Measurements from ENCODE around the gene EXOC3L1. TPM values are rescaled to one million over a fixed set of nuclear protein-coding genes. Genes with fewer than 3 reads are reported as not detected.

EXOC3L1 gene
- total RNA-seq, 1 donor from 2014 or later = 0.45 TPM

- Histone ChIP-seq H3K27me3 (ENCODE audit: insufficient read depth, low read length) (no peaks in the 10 kb centered on the region), H3K4me1 (ENCODE audit: insufficient read depth, low read length) (peaks cover 15% of the 10 kb centered on the region), H3K9me3 (ENCODE audit: insufficient read depth, low read depth, low read length) (no peaks in the 10 kb centered on the region), H3K36me3 (ENCODE audit: insufficient read depth, low read length) (peaks cover 35% of the 10 kb centered on the region), H3K79me2 (ENCODE audit: insufficient read depth, low read length) (peaks cover 33% of the 10 kb centered on the region), H3K27ac (ENCODE audit: low read depth, low read length) (no peak overlapping the region), H4K20me1 (ENCODE audit: insufficient read depth, low read length) (peaks cover 62% of the 10 kb centered on the region), H2AFZ (ENCODE audit: low read depth, low read length) (no peak overlapping the region), H3K9ac (ENCODE audit: low read length) (no peak overlapping the region), H3K4me3 (ENCODE audit: insufficient read depth, low read depth, low read length) (no peak overlapping the region), H3K4me2 (ENCODE audit: low read length) (no peak overlapping the region)
- H3K27ac Mint-ChIP-seq (ENCODE audit: unreplicated experiment) = peak overlapping the region; percentile 53
- peaks cover 13% of the 10 kb centered on the region for H3K4me1 Mint-ChIP-seq (ENCODE audit: low read depth, unreplicated experiment)
- FAIRE-seq (no peak), DNase-seq (ENCODE audit: low read depth) (no peak)
- H3K4me3 Mint-ChIP-seq (ENCODE audit: unreplicated experiment) = no peak overlapping the region
- H3K36me3 Mint-ChIP-seq (ENCODE audit: low read depth, unreplicated experiment) = peaks cover 22% of the 10 kb centered on the region
- no peaks in the 10 kb centered on the region for H3K27me3 Mint-ChIP-seq (ENCODE audit: low read depth, unreplicated experiment)
- TF ChIP-seq EZH2 (IDR thresholded peaks at IDR 0.05; ENCODE audit: insufficient read depth, low read length) = no peak
- TF ChIP-seq CTCF (IDR thresholded peaks at IDR 0.05; ENCODE audit: insufficient read depth, low read depth, low read length) = no peak
- no peaks in the 10 kb centered on the region for H3K9me3 Mint-ChIP-seq (ENCODE audit: unreplicated experiment)
Measured at GRCh38 chr16:67197704-67198103, 7.8 kb upstream of the EXOC3L1 start.

- no peak overlapping the region for H2AFZ ChIP-seq (ENCODE audit: low read depth, low read length)
- no peaks in the 10 kb centered on the region for H3K27me3 ChIP-seq (ENCODE audit: insufficient read depth, low read length)
- H3K27me3 Mint-ChIP-seq (ENCODE audit: low read depth, unreplicated experiment) = no peaks in the 10 kb centered on the region
- no peak overlapping the region for H3K4me3 Mint-ChIP-seq (ENCODE audit: unreplicated experiment)
- DNase-seq (ENCODE audit: low read depth) (no peak), FAIRE-seq (no peak)
- no peak overlapping the region for H3K4me2 ChIP-seq (ENCODE audit: low read length)
- no peak overlapping the region for H3K4me3 ChIP-seq (ENCODE audit: insufficient read depth, low read depth, low read length)
- H3K4me1 Mint-ChIP-seq (ENCODE audit: low read depth, unreplicated experiment) = peaks cover 16% of the 10 kb centered on the region
- H3K9me3 Mint-ChIP-seq (ENCODE audit: unreplicated experiment) = no peaks in the 10 kb centered on the region
- H3K4me1 ChIP-seq (ENCODE audit: insufficient read depth, low read length) = peaks cover 15% of the 10 kb centered on the region
- no peak overlapping the region for H3K27ac ChIP-seq (ENCODE audit: low read depth, low read length)
- H3K9ac ChIP-seq (ENCODE audit: low read length) = no peak overlapping the region
- TF ChIP-seq CTCF (IDR thresholded peaks at IDR 0.05; ENCODE audit: insufficient read depth, low read depth, low read length) (no peak), EZH2 (IDR thresholded peaks at IDR 0.05; ENCODE audit: insufficient read depth, low read length) (no peak)
- H3K9me3 ChIP-seq (ENCODE audit: insufficient read depth, low read depth, low read length) = no peaks in the 10 kb centered on the region
- H4K20me1 ChIP-seq (ENCODE audit: insufficient read depth, low read length) = peaks cover 66% of the 10 kb centered on the region
- no peak overlapping the region for H3K27ac Mint-ChIP-seq (ENCODE audit: unreplicated experiment)
- peaks cover 40% of the 10 kb centered on the region for H3K79me2 ChIP-seq (ENCODE audit: insufficient read depth, low read length)
- peaks cover 35% of the 10 kb centered on the region for H3K36me3 ChIP-seq (ENCODE audit: insufficient read depth, low read length)
- H3K36me3 Mint-ChIP-seq (ENCODE audit: low read depth, unreplicated experiment) = peaks cover 22% of the 10 kb centered on the region
Measured at GRCh38 chr16:67196881-67197280, 6.9 kb upstream of the EXOC3L1 start.

GRCh38 chr16:67195676-67196075 is 5.7 kb upstream of the EXOC3L1 start:
- FAIRE-seq (no peak), DNase-seq (ENCODE audit: low read depth) (no peak)
- Mint-ChIP-seq H3K36me3 (ENCODE audit: low read depth, unreplicated experiment) (peaks cover 22% of the 10 kb centered on the region), H3K27ac (ENCODE audit: unreplicated experiment) (no peak overlapping the region), H3K27me3 (ENCODE audit: low read depth, unreplicated experiment) (no peaks in the 10 kb centered on the region), H3K4me3 (ENCODE audit: unreplicated experiment) (peak overlapping the region; percentile 5), H3K9me3 (ENCODE audit: unreplicated experiment) (no peaks in the 10 kb centered on the region), H3K4me1 (ENCODE audit: low read depth, unreplicated experiment) (peaks cover 16% of the 10 kb centered on the region)
- Histone ChIP-seq H3K36me3 (ENCODE audit: insufficient read depth, low read length) (peaks cover 35% of the 10 kb centered on the region), H3K27ac (ENCODE audit: low read depth, low read length) (no peak overlapping the region), H3K4me3 (ENCODE audit: insufficient read depth, low read depth, low read length) (no peak overlapping the region), H3K4me1 (ENCODE audit: insufficient read depth, low read length) (peaks cover 15% of the 10 kb centered on the region), H4K20me1 (ENCODE audit: insufficient read depth, low read length) (peaks cover 66% of the 10 kb centered on the region), H3K79me2 (ENCODE audit: insufficient read depth, low read length) (peaks cover 40% of the 10 kb centered on the region), H3K27me3 (ENCODE audit: insufficient read depth, low read length) (no peaks in the 10 kb centered on the region), H3K9me3 (ENCODE audit: insufficient read depth, low read depth, low read length) (no peaks in the 10 kb centered on the region), H3K4me2 (ENCODE audit: low read length) (no peak overlapping the region), H2AFZ (ENCODE audit: low read depth, low read length) (no peak overlapping the region), H3K9ac (ENCODE audit: low read length) (no peak overlapping the region)
- TF ChIP-seq EZH2 (IDR thresholded peaks at IDR 0.05; ENCODE audit: insufficient read depth, low read length) (no peak), CTCF (IDR thresholded peaks at IDR 0.05; ENCODE audit: insufficient read depth, low read depth, low read length) (no peak)

Measured in astrocyte (in vitro differentiated cells and primary cell).